ENCODE measurements around the gene KLK2. TPM values are rescaled to one million over a fixed set of nuclear protein-coding genes. Genes with fewer than 3 reads are reported as not detected.

The KLK2 gene
- total and polyA plus RNA-seq, 2 of the 4 experiments (the other 2 are of a cell fraction): not detected

- WGBS, 2 experiments (ENCODE audit: extremely low coverage in 2 of 2, insufficient read length in 1 of 2): 73% methylated on average over 19 of the region's 43 CpGs; no CpG with 5 or more reads in 1 of the 2 experiments
- H2BK20ac ChIP-seq (ENCODE audit: low read depth, low read length): no peak overlapping the region
- H2AK9ac ChIP-seq (replicated peaks; ENCODE audit: low read depth, low read length, poor library complexity): peak overlapping the region; percentile 55
- H4K5ac ChIP-seq (ENCODE audit: low read depth, low read length): no peak overlapping the region
- H3K27ac ChIP-seq (ENCODE audit: insufficient read depth, low read length): no peak overlapping the region
- H3K4me2 ChIP-seq (ENCODE audit: low read depth, low read length): no peak overlapping the region
- H3K36me3 ChIP-seq (ENCODE audit: control insufficient read depth, insufficient read depth, low read length): no peaks in the 10 kb centered on the region
- in situ Hi-C loops (cut with MboI; ENCODE audit: low sequenced_read_pairs) (no loop called here), dilution Hi-C loops (cut with HindIII; ENCODE audit: low sequenced_read_pairs, unreplicated experiment) (no loop called here), intact Hi-C loops (cut with micrococcal nuclease) (no loop called here)
- DNase-seq (no peak), ATAC-seq (ENCODE audit: low read depth) (no peak)
- H2BK5ac ChIP-seq (ENCODE audit: low read depth, low read length, poor library complexity, severe bottlenecking): no peak overlapping the region
- H2BK120ac ChIP-seq (ENCODE audit: low read depth, low read length): no peak overlapping the region
- no peak overlapping the region for H2AK5ac ChIP-seq (ENCODE audit: low read depth, low read length)
- no peak overlapping the region for H3K9ac ChIP-seq (ENCODE audit: low read depth, low read length)
- no peaks in the 10 kb centered on the region for H3K9me1 ChIP-seq (ENCODE audit: insufficient read depth, low read length)
- H3K56ac ChIP-seq (ENCODE audit: extremely low read depth, insufficient read depth, low read length): no peak overlapping the region
- no peak overlapping the region for H3K18ac ChIP-seq (ENCODE audit: low read depth, low read length)
- no peak overlapping the region for H4K91ac ChIP-seq (ENCODE audit: insufficient read depth, low read depth, low read length)
- H4K8ac ChIP-seq (ENCODE audit: low read depth in 2 of 2, low read length in 2 of 2): no peak overlapping the region
- no peaks in the 10 kb centered on the region for H4K20me1 ChIP-seq (ENCODE audit: insufficient read depth, low read length)
- H3K9me3 ChIP-seq (ENCODE audit: control insufficient read depth, insufficient read depth, low read length): no peaks in the 10 kb centered on the region
- no peak overlapping the region for H3K4ac ChIP-seq (ENCODE audit: low read depth, low read length)
- H3K23ac ChIP-seq (ENCODE audit: low read depth, low read length): no peak overlapping the region
- no TSS peak for BruUV-seq (replicated peaks)
- H3K4me1 ChIP-seq (ENCODE audit: control insufficient read depth, insufficient read depth, low read length): no peaks in the 10 kb centered on the region
- H3K4me3 ChIP-seq (ENCODE audit: insufficient read depth, low read depth, low read length): no peak overlapping the region
- H2BK15ac ChIP-seq (ENCODE audit: low read depth, low read length): no peak overlapping the region
- H3K27me3 ChIP-seq (ENCODE audit: control insufficient read depth, insufficient read depth, low read length): peaks cover 12% of the 10 kb centered on the region
- no peak overlapping the region for H3K14ac ChIP-seq (replicated peaks; ENCODE audit: low read depth, low read length)
- H2AFZ ChIP-seq (replicated peaks; ENCODE audit: low read length, poor library complexity): no peak overlapping the region
- ChIA-PET CTCF (no interaction called here), POLR2A (ENCODE audit: unreplicated experiment) (no interaction called here)
- H3K79me1 ChIP-seq (ENCODE audit: low read depth in 1 of 2, low read length in 2 of 2): no peaks in the 10 kb centered on the region
- TF ChIP-seq RCOR1 (IDR thresholded peaks at IDR 0.05; ENCODE audit: insufficient replicate concordance, low read length) (no peak), NFE2L2 (IDR thresholded peaks at IDR 0.05; ENCODE audit: low read depth, low read length) (no peak), POLR2A (IDR thresholded peaks at IDR 0.05; ENCODE audit: low read depth, low read length) (no peak), MXI1 (IDR thresholded peaks at IDR 0.05; ENCODE audit: borderline replicate concordance, low read depth, low read length) (no peak), MAFK (IDR thresholded peaks at IDR 0.05; ENCODE audit: low read depth, low read length) (no peak), RAD21 (IDR thresholded peaks at IDR 0.05; ENCODE audit: low read length) (no peak), ELK1 (IDR thresholded peaks at IDR 0.05; ENCODE audit: borderline replicate concordance, low read depth, low read length) (no peak), BHLHE40 (IDR thresholded peaks at IDR 0.05; ENCODE audit: low read depth, low read length) (no peak)
Observed at GRCh38 chr19:50826492-50827240, 46.6 kb upstream of the KLK2 start.
